Measurements from ENCODE around the gene RNASE11.

DNA sequence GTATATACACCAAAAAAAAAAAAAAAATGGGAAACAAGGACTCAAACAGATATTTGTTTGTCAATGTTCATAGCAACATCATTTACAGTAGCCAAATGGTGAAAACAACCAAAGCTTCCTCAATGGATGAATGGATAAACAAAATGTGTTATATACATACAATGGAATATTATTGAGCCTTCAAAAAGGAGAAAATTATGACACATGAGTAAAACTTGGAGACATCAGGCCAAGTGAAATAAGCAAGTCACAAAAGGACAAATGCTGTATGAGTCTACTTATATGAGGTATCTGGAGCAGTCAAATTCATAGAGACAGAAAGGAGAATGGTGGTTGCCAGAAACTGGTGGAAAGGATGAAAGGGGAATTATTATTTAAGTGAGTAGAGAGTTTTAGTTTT, 34.8 kb downstream of the RNASE11 start:
- no peak for TF ChIP-seq CTCF (IDR thresholded peaks at IDR 0.05)
- no peak for TF ChIP-seq EP300 (IDR thresholded peaks at IDR 0.05)

Measured in tibial nerve (tissue), 4 donors.